Stimulated activated memory B cell treated with anti-CD40 and anti-IgM and Interleukin-4, amounts not matched to agents 10 μg/mL and 1 μg/mL and 100 μg/mL, for 72 hours (primary cell): Measurements from ENCODE around the gene AATF.
"Not testable (repeated sequence)": the region's sequence is repeated elsewhere in the genome, so short reads cannot be mapped to it uniquely, and the experiment has no call there.

Experiments
- ATAC-seq: fragments of 150-1000 bp; cut with Tn5 transposase; 2 replicates; pipeline ENCODE4 v1.10.0; 2021
- H3K27ac Mint-ChIP-seq: one replicate; pipeline ENCODE4 v1.8.0; 2022; ENCODE audit warnings: mild to moderate bottlenecking, mixed read lengths
- H3K27me3 Mint-ChIP-seq: one replicate; pipeline ENCODE4 v1.8.0; 2022; ENCODE audit warnings: mixed read lengths
- H3K36me3 Mint-ChIP-seq: one replicate; pipeline ENCODE4 v1.8.0; 2022; ENCODE audit warnings: mixed read lengths
- H3K4me1 Mint-ChIP-seq: one replicate; pipeline ENCODE4 v1.8.0; 2022; ENCODE audit warnings: mixed read lengths
- H3K4me3 Mint-ChIP-seq: one replicate; pipeline ENCODE4 v1.8.0; 2022; ENCODE audit warnings: mild to moderate bottlenecking, moderate library complexity, mixed read lengths
- H3K9me3 Mint-ChIP-seq: one replicate; pipeline ENCODE4 v1.8.0; 2022; ENCODE audit warnings: mixed read lengths

AATF gene

GRCh38 chr17:37060094-37060493 lies 111.3 kb downstream of the AATF start:
- no peak for ATAC-seq
- Mint-ChIP-seq H3K36me3 (peaks cover 24% of the 10 kb centered on the region), H3K9me3 (no peaks in the 10 kb centered on the region), H3K4me3 (no peak overlapping the region), H3K27me3 (peaks cover 5% of the 10 kb centered on the region), H3K4me1 (no peaks in the 10 kb centered on the region), H3K27ac (no peak overlapping the region)

DNA sequence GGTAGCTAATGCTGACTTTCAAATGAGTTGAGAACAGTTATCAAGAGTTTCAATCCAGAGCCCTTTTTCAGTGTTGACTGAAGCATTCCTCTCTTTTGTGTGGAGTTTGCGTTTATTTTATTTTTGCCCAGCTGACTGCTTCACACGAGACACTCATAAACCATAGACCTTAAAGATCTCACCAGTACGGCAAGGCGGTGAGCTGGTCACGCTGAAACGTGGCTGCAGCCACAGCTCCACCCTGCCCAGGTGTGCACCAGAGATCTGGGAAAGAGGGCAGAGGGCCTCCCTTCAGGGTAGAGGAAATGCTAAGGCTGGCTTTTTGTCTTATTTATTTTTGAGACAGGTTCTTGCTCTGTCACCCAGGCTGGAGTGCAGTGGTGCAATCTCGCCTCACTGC lies 112.2 kb downstream of the AATF start:
- Mint-ChIP-seq H3K27ac (no peak overlapping the region), H3K9me3 (no peaks in the 10 kb centered on the region), H3K4me3 (no peak overlapping the region), H3K36me3 (peaks cover 20% of the 10 kb centered on the region), H3K27me3 (peaks cover 13% of the 10 kb centered on the region), H3K4me1 (no peaks in the 10 kb centered on the region)
- no peak for ATAC-seq

DNA sequence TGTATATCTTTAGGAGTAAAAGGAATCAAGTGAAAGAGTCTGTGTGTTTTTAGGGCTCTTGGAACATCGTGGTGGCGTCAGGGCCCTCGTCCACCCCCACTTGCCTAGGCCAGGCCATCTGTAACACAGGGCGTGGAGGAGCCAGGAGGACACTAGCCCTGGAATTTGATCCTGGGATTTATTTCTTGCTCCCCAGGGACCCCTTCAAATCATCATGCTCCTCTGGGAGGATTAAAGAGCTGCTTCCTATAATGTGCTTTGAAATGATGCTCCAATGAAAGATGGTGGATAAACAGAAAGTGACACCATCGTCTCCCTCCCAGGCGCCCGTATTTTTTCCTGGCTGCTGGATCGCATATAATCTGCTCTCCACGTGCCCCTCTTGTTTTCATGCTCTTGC lies 113.3 kb downstream of the AATF start:
- Mint-ChIP-seq H3K9me3 (no peaks in the 10 kb centered on the region), H3K4me3 (no peak overlapping the region), H3K27me3 (peaks cover 24% of the 10 kb centered on the region), H3K27ac (no peak overlapping the region), H3K4me1 (no peaks in the 10 kb centered on the region), H3K36me3 (peaks cover 10% of the 10 kb centered on the region)
- no peak for ATAC-seq

DNA sequence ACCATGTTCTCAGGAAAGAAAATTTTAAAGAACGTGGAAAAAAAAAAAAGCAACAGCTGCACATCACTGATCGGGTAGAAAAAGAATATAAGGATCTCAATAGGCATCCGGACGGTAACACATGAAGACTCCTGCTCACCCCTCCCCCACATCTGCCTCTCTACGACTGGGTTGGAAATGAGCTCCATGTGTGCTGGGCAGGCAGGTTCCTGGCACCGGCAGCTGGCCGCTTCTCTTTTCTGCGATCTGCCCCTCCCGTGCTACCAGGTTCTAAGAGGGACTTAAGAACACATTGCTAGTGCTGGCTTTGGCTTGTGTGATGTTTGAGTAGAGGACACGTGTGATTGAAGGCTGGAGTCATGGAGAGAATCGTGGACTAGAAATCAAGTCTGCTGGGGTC lies 115.5 kb downstream of the AATF start:
- H3K4me3 Mint-ChIP-seq = no peak overlapping the region
- no peaks in the 10 kb centered on the region for H3K9me3 Mint-ChIP-seq
- no peaks in the 10 kb centered on the region for H3K4me1 Mint-ChIP-seq
- H3K27me3 Mint-ChIP-seq = peaks cover 41% of the 10 kb centered on the region
- H3K27ac Mint-ChIP-seq = no peak overlapping the region
- no peaks in the 10 kb centered on the region for H3K36me3 Mint-ChIP-seq
- no peak for ATAC-seq

DNA sequence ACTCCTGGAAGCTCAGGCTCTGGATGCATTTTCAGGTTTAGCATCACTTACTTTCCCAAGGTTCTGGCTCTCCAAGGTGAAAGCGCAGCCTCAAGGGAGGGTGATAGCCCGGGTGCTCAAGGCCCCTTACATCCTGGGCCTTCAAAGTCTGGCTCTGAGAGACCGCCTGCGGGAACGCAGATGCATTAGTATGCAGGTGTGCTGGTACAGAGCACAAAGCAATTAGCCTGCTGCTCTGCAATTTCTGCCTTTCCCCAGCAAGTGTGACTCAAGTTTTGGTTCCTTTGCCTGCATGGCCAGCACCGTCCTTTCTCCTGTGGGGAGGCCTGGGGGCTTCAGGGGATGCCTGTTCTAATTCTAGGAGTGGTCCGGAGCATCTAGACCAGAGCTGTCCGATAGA lies 116.2 kb downstream of the AATF start:
- Mint-ChIP-seq H3K4me3 (no peak overlapping the region), H3K27ac (no peak overlapping the region), H3K36me3 (no peaks in the 10 kb centered on the region), H3K9me3 (no peaks in the 10 kb centered on the region), H3K27me3 (peaks cover 41% of the 10 kb centered on the region), H3K4me1 (no peaks in the 10 kb centered on the region)
- no peak for ATAC-seq

DNA sequence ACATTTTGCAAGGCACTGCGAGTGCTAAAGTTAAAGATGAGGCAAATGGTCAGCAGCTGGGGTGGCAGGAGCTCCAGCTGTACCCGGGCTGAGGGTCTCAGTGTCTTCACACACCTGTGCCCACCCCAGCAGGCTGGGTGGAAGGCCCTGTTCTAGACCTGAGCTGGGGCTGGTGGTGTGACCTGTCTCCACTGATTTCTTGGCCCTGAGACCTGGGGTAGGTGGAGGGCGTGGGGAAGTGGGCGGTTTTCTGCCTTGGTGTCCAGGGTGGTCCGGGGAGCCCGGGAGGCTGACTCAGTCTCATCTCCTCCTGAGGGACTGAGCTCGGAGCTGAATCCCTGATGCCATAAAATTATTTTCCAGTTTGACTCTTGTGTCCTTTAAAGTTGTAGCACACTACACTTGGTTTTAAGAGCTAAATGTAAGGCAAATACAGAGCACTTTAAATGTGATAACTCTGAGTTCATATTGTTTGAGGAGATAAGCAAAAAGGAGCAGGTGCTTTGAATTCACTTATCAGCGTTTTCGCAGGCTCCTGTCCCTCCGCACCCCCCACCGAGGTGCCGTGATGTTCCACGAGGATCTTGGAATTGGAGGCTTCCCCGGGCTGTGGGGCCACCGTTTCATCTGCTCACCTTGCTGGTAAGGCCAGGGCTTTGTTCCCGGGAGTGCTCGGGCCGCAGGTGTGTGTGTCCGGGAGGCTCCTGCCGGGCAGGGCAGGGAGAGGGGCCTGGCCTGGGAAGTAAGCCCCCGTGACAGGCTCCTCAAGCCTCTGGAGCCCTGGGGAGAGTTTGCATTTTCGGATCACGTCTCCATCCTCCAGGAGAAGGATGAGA lies 117.0 kb downstream of the AATF start:
- Mint-ChIP-seq H3K27ac (no peak overlapping the region), H3K4me1 (no peaks in the 10 kb centered on the region), H3K27me3 (peaks cover 41% of the 10 kb centered on the region), H3K9me3 (no peaks in the 10 kb centered on the region), H3K4me3 (no peak overlapping the region), H3K36me3 (no peaks in the 10 kb centered on the region)
- ATAC-seq = no peak

DNA sequence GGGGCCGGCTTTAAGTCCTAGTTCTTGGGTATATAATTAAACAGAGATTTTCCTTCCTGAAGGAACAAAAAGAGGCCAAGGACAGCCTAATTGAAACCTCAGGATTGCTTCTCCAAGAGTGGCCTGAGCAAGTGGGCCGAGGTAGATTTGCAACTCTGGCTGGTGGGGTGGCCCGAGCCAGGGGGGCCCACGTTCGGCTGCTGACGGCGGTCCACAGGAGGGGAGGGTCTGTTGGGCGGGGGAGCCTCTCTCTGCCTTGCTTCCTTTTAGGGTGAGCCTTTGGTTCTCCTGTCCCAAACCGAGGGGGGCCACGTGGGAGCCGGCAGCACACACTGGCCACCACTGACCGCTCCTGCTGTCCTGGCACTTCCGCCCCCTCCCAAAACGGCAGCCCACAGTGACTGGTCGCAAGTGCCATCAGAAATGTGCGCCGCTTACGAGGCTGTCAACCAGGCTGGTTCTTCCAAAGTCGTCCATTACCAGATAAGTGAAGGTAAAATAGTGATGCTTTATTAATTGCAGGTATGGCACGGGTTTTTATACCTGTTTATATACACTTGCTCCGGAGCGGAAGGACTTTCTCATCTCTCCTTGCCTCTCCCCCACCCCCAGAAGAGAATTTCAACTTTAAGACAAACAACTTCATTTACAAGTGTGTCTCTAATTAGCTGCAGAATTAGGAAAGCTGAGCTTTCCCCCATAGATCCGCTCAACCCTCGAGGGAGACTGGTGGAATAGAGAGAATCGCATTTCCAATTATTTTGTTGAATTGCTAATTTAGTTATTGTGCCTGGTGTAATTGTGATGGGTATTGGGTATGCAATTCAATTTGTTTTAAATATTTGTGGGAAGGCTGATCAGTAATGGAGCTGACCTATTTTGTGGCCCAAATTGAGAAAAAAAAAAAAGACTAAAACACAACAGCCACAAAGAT lies 117.8 kb downstream of the AATF start:
- ATAC-seq = no peak
- Mint-ChIP-seq H3K4me1 (no peaks in the 10 kb centered on the region), H3K4me3 (no peak overlapping the region), H3K27me3 (peaks cover 41% of the 10 kb centered on the region), H3K9me3 (no peaks in the 10 kb centered on the region), H3K27ac (no peak overlapping the region), H3K36me3 (no peaks in the 10 kb centered on the region)

DNA sequence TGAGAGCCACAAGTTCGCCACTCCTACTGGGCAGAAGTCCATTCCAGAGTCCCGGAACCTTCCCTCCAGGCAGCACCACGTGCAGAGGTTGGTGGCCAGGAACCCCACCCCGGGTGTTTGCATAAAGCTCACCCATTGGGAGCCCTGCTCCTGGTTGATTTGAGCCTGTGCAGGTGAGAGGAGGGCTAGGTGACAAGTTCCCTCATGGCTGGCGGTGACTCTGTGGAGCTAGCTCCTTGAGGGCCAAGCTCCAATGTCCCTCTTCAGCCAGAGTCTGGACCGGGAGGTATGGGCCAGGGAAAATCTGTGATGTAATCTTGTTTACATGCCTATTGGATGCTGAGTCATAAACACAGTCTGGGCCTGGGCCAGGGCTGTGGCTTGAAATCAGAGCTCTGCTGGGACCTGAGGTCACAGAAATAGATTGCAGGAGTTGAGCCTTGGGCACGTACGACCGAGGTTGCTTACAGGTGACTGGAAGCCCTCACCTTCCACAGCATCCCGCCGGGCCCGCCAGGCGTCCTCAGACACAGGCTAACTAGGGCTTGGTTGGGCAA lies 118.9 kb downstream of the AATF start:
- H3K36me3 Mint-ChIP-seq = no peaks in the 10 kb centered on the region
- H3K9me3 Mint-ChIP-seq = no peaks in the 10 kb centered on the region
- ATAC-seq = no peak
- H3K27ac Mint-ChIP-seq = no peak overlapping the region
- H3K4me3 Mint-ChIP-seq = no peak overlapping the region
- H3K27me3 Mint-ChIP-seq = peaks cover 48% of the 10 kb centered on the region
- no peaks in the 10 kb centered on the region for H3K4me1 Mint-ChIP-seq

GRCh38 chr17:37068266-37068665 lies 119.5 kb downstream of the AATF start:
- no peaks in the 10 kb centered on the region for H3K9me3 Mint-ChIP-seq
- no peaks in the 10 kb centered on the region for H3K4me1 Mint-ChIP-seq
- no peaks in the 10 kb centered on the region for H3K36me3 Mint-ChIP-seq
- peaks cover 52% of the 10 kb centered on the region for H3K27me3 Mint-ChIP-seq
- ATAC-seq = no peak
- no peak overlapping the region for H3K27ac Mint-ChIP-seq
- no peak overlapping the region for H3K4me3 Mint-ChIP-seq

- peaks cover 52% of the 10 kb centered on the region for H3K27me3 Mint-ChIP-seq
- no peaks in the 10 kb centered on the region for H3K36me3 Mint-ChIP-seq
- no peaks in the 10 kb centered on the region for H3K9me3 Mint-ChIP-seq
- H3K27ac Mint-ChIP-seq = no peak overlapping the region
- no peak for ATAC-seq
- H3K4me1 Mint-ChIP-seq = no peaks in the 10 kb centered on the region
- H3K4me3 Mint-ChIP-seq = no peak overlapping the region
These were observed 120.3 kb downstream of the AATF start for GRCh38 chr17:37069087-37069486.

- H3K4me3 Mint-ChIP-seq, H3K4me1 Mint-ChIP-seq, H3K27ac Mint-ChIP-seq, ATAC-seq, H3K9me3 Mint-ChIP-seq, H3K36me3 Mint-ChIP-seq: not testable (repeated sequence)
- H3K27me3 Mint-ChIP-seq = peaks cover 14% of the 10 kb centered on the region
These were observed 124.7 kb downstream of the AATF start for GRCh38 chr17:37073464-37073863.

DNA sequence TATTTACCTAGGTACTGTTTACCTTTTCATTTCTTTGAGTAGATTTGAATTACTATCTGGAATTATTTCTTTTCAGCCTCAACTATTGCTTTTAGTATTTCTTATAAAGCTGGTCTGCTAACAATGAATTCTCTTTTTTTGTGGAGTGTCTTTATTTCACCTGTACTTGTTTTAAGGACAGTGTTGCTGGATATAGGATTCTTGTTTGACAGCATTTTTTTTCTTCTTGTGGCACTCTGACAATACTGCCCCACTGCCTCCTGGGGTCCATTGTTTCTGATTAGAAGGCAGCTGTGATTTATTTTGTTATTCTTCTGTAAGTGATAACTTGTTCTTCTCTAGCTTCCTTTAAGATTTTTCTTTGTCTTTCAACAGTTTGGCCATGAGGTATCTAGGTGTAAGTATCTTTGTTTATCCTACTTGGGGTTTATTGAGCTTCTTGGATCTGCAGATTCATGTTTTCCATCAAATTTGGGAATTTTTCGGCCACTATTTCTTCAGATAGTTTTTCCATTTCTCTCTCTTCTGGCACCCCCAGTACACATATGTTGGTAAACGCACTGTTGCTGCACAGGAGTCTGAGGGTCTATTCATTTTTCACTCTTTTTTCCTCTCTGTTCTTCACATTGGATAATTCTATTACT lies 130.4 kb downstream of the AATF start:
- Mint-ChIP-seq H3K4me3 (no peak overlapping the region), H3K27ac (no peak overlapping the region), H3K27me3 (no peaks in the 10 kb centered on the region), H3K4me1 (no peaks in the 10 kb centered on the region), H3K36me3 (peaks cover 5% of the 10 kb centered on the region), H3K9me3 (peaks cover 5% of the 10 kb centered on the region)
- no peak for ATAC-seq

- no peak for ATAC-seq
- Mint-ChIP-seq H3K36me3 (peaks cover 8% of the 10 kb centered on the region), H3K27me3 (no peaks in the 10 kb centered on the region), H3K4me1 (no peaks in the 10 kb centered on the region), H3K27ac (no peak overlapping the region), H3K9me3 (peaks cover 5% of the 10 kb centered on the region), H3K4me3 (no peak overlapping the region)
These were observed 131.0 kb downstream of the AATF start for GRCh38 chr17:37079735-37080134.

DNA sequence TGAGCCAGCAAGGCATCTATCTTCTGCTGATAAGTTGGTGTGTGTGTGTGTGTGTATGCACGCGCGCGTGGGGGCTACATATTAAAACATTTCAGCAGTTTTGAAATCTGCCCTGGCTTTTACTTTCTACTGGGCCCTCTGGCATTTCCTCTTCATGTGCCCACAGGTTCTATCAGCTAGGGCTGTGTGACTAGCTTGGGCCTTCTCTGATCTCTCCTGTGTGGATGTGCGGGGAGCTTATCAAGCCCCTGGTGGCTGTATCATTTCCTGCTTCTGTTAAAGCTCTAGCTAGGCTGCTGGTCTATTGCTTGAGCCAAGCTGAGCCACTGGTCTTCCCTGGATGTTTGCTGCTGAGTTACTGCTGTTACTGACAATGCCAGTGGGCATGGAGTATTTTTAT lies 132.5 kb downstream of the AATF start:
- no peaks in the 10 kb centered on the region for H3K27me3 Mint-ChIP-seq
- H3K36me3 Mint-ChIP-seq = peaks cover 24% of the 10 kb centered on the region
- H3K4me3 Mint-ChIP-seq = no peak overlapping the region
- H3K27ac Mint-ChIP-seq = no peak overlapping the region
- no peaks in the 10 kb centered on the region for H3K4me1 Mint-ChIP-seq
- H3K9me3 Mint-ChIP-seq = peaks cover 5% of the 10 kb centered on the region
- no peak for ATAC-seq

GRCh38 chr17:37082311-37082860 lies 133.6 kb downstream of the AATF start:
- no peak for ATAC-seq
- no peak overlapping the region for H3K27ac Mint-ChIP-seq
- no peaks in the 10 kb centered on the region for H3K4me1 Mint-ChIP-seq
- peaks cover 5% of the 10 kb centered on the region for H3K9me3 Mint-ChIP-seq
- peaks cover 35% of the 10 kb centered on the region for H3K36me3 Mint-ChIP-seq
- no peak overlapping the region for H3K4me3 Mint-ChIP-seq
- H3K27me3 Mint-ChIP-seq = no peaks in the 10 kb centered on the region
